Loucy (cell line): ENCODE measurements around the gene WWOX.

Experiments used
- H2AFZ ChIP-seq: fragments of 200-600 bp; sonication (generic); 2 replicates; pipeline ENCODE4 v1.6.0; 2016; ENCODE audit warnings: antibody characterized with exemption, mild to moderate bottlenecking, low read length, moderate library complexity
- H3F3A ChIP-seq: fragments of 200-600 bp; 2 replicates; pipeline ENCODE4 v1.6.0; 2016; ENCODE audit warnings: antibody characterized with exemption, low read depth, mild to moderate bottlenecking
- H3K27me3 ChIP-seq: fragments of 200-600 bp; sonication (generic); 2 replicates; pipeline ENCODE4 v1.6.1; 2014; ENCODE audit warnings: low read length, mild to moderate bottlenecking; ENCODE audit not compliant: insufficient read depth, poor library complexity, severe bottlenecking
- H3K36me3 ChIP-seq: fragments of 200-600 bp; sonication (generic); 2 replicates; pipeline ENCODE4 v1.6.1; 2016; ENCODE audit warnings: low read length; ENCODE audit not compliant: insufficient read depth
- H3K4me1 ChIP-seq: fragments of 200-600 bp; sonication (generic); 2 replicates; pipeline ENCODE4 v1.5.1; 2014; ENCODE audit warnings: low read length, mild to moderate bottlenecking; ENCODE audit not compliant: insufficient read depth, poor library complexity, severe bottlenecking
- H3K4me2 ChIP-seq: fragments of 200-600 bp; sonication (generic); 2 replicates; pipeline ENCODE4 v1.6.0; 2014; ENCODE audit warnings: antibody characterized with exemption, low read length, low read depth, mild to moderate bottlenecking; ENCODE audit not compliant: poor library complexity, severe bottlenecking
- H3K4me3 ChIP-seq: fragments of 200-600 bp; sonication (generic); 2 replicates; pipeline ENCODE4 v1.5.1; 2014; ENCODE audit warnings: low read length, mild to moderate bottlenecking, mixed read lengths; ENCODE audit not compliant: poor library complexity, severe bottlenecking
- H3K79me2 ChIP-seq: fragments of 200-600 bp; sonication (generic); 2 replicates; pipeline ENCODE4 v1.6.1; 2014; ENCODE audit warnings: low read length; ENCODE audit not compliant: insufficient read depth
- H3K9ac ChIP-seq: fragments of 200-600 bp; sonication (generic); 2 replicates; pipeline ENCODE4 v1.6.0; 2014; ENCODE audit warnings: mild to moderate bottlenecking, low read depth, low read length, moderate library complexity; ENCODE audit not compliant: poor library complexity, severe bottlenecking
- H3K9me2 ChIP-seq: fragments of 200-600 bp; sonication (generic); replicated peaks from 2 replicates; pipeline ENCODE4 v1.6.1; 2016; ENCODE audit warnings: low read depth, low read length, mixed read lengths
- H3K9me3 ChIP-seq: fragments of 200-600 bp; sonication (generic); 2 replicates; pipeline ENCODE4 v1.6.1; 2014; ENCODE audit warnings: mild to moderate bottlenecking, antibody characterized with exemption, low read length, low read depth; ENCODE audit not compliant: insufficient read depth
- H4K20me1 ChIP-seq: fragments of 200-600 bp; sonication (generic); 2 replicates; pipeline ENCODE4 v1.6.0; 2014; ENCODE audit warnings: antibody characterized with exemption, low read length, mild to moderate bottlenecking; ENCODE audit not compliant: insufficient read depth, poor library complexity, severe bottlenecking
- EZH2phosphoT487 ChIP-seq: fragments of 200-600 bp; IDR thresholded peaks from 2 replicates; pipeline ENCODE4 v1.6.1; 2018; ENCODE audit warnings: antibody characterized with exemption, mild to moderate bottlenecking, moderate library complexity, borderline replicate concordance
- TF ChIP-seq, protein P1 (sequence below): fragments of 200-600 bp; sonication (generic); conservative IDR thresholded peaks from 2 replicates; pipeline ENCODE4 v1.5.1; 2014; ENCODE audit warnings: mild to moderate bottlenecking, antibody characterized with exemption, low read length

The WWOX gene

DNA sequence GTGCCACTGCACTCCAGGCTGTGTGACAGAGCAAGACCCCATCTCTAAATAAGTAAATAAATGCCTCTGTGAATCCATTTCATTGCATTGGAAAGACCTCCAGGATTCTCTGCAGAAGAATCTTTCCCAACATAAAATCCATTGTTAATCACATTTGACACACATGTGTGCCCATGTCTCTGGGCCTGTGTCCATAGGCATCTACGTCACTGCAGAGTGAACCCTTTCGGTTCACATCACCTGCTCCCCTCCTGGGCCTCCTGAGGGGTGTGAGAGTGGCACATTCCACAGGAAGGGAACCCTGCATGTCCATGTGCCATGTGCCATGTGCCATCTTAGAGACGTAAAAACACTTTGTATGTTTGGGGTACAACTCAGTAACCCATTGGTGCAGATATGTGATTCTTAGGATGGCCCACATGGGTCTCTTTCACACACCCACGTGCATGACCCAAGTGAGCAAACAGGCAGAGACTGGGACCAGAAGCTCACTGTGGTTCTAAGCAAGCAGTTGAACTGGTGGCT is 1073.6 kb downstream of the WWOX start:
- Histone ChIP-seq H3K4me1 (peaks cover 21% of the 10 kb centered on the region), H3K27me3 (no peaks in the 10 kb centered on the region), H3K36me3 (no peaks in the 10 kb centered on the region), H2AFZ (no peak overlapping the region), H3K79me2 (no peaks in the 10 kb centered on the region), H3K9ac (no peak overlapping the region), H3K9me3 (peaks cover 1% of the 10 kb centered on the region), H3K9me2 (no peaks in the 10 kb centered on the region), H3K4me3 (no peak overlapping the region), H4K20me1 (no peaks in the 10 kb centered on the region), H3F3A (no peaks in the 10 kb centered on the region), H3K4me2 (no peak overlapping the region)
- no peak for TF ChIP-seq EZH2phosphoT487
- TF ChIP-seq, protein P1, sequence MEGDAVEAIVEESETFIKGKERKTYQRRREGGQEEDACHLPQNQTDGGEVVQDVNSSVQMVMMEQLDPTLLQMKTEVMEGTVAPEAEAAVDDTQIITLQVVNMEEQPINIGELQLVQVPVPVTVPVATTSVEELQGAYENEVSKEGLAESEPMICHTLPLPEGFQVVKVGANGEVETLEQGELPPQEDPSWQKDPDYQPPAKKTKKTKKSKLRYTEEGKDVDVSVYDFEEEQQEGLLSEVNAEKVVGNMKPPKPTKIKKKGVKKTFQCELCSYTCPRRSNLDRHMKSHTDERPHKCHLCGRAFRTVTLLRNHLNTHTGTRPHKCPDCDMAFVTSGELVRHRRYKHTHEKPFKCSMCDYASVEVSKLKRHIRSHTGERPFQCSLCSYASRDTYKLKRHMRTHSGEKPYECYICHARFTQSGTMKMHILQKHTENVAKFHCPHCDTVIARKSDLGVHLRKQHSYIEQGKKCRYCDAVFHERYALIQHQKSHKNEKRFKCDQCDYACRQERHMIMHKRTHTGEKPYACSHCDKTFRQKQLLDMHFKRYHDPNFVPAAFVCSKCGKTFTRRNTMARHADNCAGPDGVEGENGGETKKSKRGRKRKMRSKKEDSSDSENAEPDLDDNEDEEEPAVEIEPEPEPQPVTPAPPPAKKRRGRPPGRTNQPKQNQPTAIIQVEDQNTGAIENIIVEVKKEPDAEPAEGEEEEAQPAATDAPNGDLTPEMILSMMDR, result no peak

DNA sequence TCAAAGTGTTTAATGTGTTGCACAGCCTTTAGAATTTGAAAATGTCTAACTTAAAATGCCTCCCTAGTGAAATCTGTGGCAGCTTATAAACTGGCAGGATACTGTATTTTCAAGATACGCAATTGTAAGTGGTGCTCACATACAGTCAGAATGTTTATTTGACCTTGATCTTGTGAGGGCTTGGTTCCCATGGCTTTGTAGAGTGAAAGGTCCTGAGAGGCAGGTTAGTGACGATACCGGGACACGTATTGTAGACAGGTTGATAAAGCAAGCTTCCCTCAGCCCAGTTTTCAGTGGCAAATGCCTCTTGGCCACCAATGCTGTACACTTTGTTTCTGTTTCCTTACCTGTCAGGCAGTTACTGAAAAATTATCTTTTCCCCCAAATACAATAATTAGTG is 1074.5 kb downstream of the WWOX start:
- Histone ChIP-seq H3K9ac (no peak overlapping the region), H3K4me2 (no peak overlapping the region), H3F3A (no peaks in the 10 kb centered on the region), H3K36me3 (no peaks in the 10 kb centered on the region), H3K9me2 (no peaks in the 10 kb centered on the region), H2AFZ (no peak overlapping the region), H3K4me3 (no peak overlapping the region), H3K79me2 (no peaks in the 10 kb centered on the region), H3K4me1 (peaks cover 14% of the 10 kb centered on the region), H4K20me1 (no peaks in the 10 kb centered on the region), H3K9me3 (no peaks in the 10 kb centered on the region), H3K27me3 (no peaks in the 10 kb centered on the region)
- TF ChIP-seq EZH2phosphoT487, result no peak
- TF ChIP-seq, protein P1, result no peak

DNA sequence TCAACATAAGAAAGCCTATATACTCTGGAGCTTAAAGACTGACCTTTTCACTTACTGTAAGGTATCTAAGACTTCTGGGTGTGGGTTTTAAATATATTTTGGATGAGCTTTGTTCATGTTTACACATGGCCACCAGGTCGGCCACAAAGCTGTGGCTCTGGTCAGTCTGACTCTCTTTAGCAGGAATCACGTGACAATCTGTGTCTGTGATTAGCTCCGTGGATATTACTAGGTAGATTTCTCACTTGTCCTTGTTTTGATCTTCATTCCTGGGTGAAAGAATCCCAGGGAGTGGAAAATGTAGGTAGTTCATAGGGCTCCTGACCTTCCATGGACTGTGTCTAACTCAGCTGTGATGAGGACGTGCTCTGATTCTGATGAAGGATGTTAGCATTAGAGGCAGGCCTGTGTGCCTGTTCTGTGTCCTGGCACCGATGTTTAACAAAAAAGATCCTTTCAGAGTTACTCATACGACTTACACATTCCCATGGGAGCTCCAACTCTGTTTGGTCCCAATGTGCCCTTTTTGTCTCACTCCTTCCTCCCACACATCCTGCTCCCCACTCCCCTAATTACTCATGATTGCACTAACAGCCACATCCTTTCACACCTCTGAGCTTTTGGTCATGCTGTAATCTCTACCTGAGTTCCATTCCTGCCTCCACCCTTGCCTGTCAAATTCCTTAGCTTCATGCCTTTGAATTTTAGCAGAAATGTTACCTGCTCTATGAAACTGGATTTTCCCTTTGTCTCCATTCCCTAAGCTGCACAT is 1076.0 kb downstream of the WWOX start:
- Histone ChIP-seq H3K9me2 (no peaks in the 10 kb centered on the region), H3F3A (no peaks in the 10 kb centered on the region), H3K4me2 (no peak overlapping the region), H3K79me2 (no peaks in the 10 kb centered on the region), H2AFZ (no peak overlapping the region), H3K9me3 (no peaks in the 10 kb centered on the region), H3K4me3 (no peak overlapping the region), H3K27me3 (no peaks in the 10 kb centered on the region), H3K4me1 (no peaks in the 10 kb centered on the region), H3K36me3 (no peaks in the 10 kb centered on the region), H4K20me1 (no peaks in the 10 kb centered on the region), H3K9ac (no peak overlapping the region)
- TF ChIP-seq, protein P1, result no peak
- TF ChIP-seq EZH2phosphoT487, result no peak
